GM18858 (cell line): Measurements from ENCODE around the gene AFP.

Experiments
- ATAC-seq: cut with Tn5 transposase; IDR thresholded peaks from one replicate; pipeline ENCODE4 v1.9.1; 2021; ENCODE audit not compliant: unreplicated experiment

Gene AFP

DNA sequence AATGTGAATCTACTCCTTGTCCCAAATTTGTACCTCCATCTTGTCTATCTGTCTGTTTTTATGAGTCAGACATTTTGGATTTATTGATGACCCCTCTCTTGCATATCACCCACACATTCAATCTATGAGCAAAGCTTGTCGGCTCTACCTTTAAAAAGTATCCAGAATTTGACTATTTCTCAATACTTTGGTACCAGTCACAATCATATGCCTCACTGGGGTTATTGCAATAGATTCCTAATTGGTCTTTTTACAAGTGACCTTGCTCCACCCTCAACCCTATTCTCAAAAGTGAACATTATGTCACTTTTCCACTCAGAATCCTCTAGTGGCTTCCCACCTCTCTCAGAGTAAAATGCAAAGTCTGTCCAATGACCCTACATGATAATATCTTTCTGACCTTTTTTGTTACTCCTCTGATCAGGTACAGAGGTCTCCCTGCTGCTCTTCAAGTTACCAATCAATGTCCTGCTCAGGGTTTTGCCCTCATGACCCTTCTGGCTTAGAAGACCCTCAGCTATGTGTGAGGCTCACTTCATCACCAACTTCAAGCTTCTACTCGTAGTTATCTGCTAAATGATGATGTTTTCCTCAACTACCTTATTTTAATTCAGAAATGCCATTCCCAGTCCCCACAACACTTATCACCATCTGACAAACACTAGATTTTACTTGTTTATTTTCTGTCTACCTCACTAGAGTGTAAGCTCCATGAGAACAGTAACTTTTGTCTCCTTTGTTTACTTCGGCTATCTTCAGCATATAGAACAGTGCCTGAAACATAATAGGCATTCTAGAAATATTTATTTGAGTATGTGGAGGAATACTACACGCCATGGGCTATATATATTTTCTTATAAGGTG is 22.4 kb downstream of the AFP start:
- no peak for ATAC-seq

DNA sequence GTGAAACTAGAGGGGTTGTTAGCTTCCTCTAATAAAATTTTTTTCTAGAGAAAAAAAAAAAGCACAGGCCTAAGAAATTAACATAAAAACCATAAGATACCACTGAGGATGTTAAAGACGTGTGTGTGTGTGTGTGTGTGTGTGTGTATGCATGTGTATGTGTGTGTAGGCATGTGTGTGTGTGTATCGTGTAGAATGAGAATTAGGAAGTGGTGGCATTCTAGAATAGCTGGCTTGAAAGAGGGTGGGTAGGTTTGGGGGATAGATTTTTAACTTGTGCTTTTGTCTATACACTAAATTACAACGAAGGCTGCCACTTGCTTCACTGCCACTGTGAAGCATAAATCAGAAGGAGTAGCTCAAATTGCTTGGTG is 23.0 kb downstream of the AFP start:
- no peak for ATAC-seq

DNA sequence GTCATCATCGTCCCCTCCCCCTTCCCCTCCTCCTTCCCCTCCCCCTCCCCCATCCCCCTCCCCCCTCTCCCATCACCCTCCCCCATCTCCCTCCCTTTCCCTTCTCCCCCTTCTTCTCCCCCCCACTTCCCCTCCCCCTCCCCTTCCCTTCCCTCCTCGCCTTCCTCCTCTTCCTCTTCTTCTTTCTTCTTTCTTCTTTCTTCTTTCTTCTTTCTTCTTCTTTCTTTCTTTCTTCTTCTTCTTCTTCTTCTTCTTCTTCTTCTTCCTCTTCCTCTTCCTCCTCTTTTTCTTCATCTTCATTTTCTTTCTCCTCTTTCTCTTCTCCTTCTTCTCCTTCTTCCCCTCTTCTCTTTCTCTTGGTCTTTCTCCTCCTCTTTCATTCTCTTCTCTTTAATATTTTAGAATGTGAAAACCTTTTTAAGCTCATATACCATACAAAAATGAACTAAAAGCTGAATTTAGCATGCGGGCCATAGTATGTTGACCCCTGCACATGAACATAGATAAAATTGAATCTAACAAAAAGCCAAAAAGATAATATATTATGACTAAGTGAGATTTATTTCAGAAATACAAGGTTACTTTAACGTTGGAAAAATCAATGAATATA is 25.0 kb downstream of the AFP start:
- no peak for ATAC-seq

DNA sequence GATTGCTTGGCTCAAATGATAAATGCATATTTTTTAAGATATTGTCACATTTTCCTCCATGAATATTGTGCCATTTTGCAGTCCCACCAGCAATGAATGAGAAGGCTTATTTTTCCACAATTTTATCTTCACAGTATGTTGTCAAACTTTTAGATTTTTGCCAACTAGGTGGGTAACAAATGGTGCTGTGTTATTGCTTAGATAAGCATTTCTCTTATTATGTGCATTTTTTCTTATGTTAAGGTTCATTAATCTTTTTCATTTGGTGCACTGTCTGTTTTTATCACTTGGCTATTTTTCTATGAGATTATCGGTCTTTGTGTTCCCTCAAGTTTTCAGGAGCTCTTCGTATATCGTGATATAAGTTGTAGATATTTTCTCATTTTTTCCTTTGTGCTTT is 32.1 kb downstream of the AFP start:
- no peak for ATAC-seq

DNA sequence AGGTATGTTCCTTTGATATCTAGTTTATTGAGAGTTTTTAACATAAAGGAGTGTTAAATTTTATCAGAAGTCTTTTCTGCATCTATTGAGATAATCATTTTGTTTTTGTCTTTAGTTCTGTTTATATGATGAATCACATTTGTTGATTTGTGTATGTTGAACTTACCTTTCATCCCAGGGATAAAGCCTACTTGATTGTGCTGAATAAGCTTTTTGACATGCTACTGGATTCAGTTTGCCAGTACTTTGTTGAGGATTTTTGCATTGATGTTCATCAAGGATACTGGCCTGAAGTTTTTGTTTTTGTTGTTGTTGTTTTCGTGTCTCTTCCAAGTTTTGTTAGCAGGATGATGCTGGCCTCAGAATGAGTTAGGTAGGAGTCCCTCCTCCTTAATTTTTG is 34.7 kb downstream of the AFP start:
- ATAC-seq = no peak

GRCh38 chr4:73477176-73477575 is 41.2 kb downstream of the AFP start:
- ATAC-seq = no peak

DNA sequence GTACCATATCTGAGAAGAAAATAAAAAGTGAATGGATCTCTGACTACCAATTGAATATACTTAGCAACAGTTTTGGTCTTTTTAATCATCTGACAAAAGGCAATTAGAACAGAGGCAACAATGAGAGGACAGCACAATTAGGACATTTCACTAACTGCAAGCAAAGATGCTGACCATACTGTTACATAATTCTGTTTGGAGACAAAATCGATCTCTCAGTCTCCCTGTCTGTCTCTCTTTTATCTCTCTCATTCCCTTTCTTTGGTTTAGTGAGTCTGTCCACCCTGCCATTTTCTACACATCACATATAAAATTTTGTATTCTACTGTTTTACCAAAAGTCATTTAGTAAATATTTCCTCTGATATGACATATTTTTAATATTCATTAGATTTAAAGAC is 43.3 kb downstream of the AFP start:
- ATAC-seq = no peak

- no peak for ATAC-seq
These were observed 45.3 kb downstream of the AFP start, which contains the start of gene AFM for GRCh38 chr4:73481358-73481757. AFM (plus strand) TSS chr4:73481745; CDS start chr4:73481776, 31 bp downstream.

- ATAC-seq = no peak
These were observed 49.1 kb downstream of the AFP start for GRCh38 chr4:73485085-73485484.

DNA sequence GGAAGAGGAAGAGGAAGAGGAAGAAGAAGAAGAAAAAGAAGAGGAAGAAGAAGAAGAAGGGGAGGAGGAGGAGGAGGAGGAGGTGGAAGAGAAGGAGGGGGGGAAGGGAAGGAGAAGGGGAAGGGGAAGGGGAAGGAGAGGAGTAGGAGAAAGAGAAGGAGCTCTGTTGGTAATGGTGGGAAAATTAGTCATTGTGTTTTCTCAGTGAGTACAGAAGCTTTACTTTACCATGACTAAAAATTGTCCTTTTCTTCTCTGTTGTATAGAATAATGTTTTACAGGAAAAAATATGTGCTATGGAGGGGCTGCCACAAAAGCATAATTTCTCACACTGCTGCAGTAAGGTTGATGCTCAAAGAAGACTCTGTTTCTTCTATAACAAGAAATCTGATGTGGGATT is 49.6 kb downstream of the AFP start:
- no peak for ATAC-seq

GRCh38 chr4:73486497-73486896 is 50.5 kb downstream of the AFP start:
- ATAC-seq = no peak

GRCh38 chr4:73487233-73487632 is 51.2 kb downstream of the AFP start:
- ATAC-seq = no peak

- no peak for ATAC-seq
These were observed 64.2 kb downstream of the AFP start for GRCh38 chr4:73499996-73500765.

DNA sequence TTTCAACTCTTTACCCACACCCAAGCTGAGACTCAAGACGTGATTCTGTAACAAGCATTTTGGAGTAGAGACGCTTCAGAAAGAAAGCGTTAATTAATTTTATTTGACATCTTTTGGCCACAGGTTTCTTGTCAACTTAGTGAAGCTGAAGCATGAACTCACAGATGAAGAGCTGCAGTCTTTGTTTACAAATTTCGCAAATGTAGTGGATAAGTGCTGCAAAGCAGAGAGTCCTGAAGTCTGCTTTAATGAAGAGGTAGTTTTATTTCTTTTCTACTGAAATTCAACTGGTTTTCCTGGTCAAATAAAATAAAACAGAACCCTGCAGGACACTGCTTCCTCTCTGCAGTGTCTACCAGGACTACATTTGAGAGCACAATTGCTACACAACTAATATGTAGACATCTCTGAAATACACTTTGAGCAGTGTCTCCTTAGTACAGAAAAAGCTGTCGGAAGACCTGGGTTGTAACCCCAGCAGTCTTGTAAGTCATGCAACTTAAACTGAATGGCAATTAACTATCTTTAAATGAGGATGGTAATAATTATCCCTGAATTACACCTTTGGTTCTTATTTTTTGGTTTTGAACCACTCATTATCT is 65.7 kb downstream of the AFP start:
- no peak for ATAC-seq

DNA sequence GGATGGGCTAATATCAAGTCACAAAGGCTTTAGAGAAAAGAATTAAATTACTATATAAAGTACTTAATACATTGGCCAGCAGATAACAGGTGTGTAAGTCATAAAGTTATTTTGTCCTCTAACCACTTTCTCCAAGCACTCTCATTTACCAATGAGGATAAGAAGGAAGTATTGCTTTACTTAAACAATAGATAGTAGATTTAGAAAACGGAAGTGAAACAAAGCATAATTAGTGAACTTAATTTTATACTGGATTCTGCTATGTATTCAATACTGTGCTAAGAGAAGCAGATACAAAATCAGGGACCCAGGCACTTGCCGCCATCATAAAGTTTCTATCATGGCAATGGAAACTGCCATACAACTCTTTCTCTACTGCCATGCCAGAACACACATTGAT is 69.5 kb downstream of the AFP start:
- ATAC-seq = no peak
